ENCODE measurements around the gene VSIG2. TPM values are rescaled to one million over a fixed set of nuclear protein-coding genes. Genes with fewer than 3 reads are reported as not detected.

VSIG2 gene
- total and polyA plus RNA-seq, 2 of the 4 experiments (the other 2 are of a cell fraction): not detected

DNA sequence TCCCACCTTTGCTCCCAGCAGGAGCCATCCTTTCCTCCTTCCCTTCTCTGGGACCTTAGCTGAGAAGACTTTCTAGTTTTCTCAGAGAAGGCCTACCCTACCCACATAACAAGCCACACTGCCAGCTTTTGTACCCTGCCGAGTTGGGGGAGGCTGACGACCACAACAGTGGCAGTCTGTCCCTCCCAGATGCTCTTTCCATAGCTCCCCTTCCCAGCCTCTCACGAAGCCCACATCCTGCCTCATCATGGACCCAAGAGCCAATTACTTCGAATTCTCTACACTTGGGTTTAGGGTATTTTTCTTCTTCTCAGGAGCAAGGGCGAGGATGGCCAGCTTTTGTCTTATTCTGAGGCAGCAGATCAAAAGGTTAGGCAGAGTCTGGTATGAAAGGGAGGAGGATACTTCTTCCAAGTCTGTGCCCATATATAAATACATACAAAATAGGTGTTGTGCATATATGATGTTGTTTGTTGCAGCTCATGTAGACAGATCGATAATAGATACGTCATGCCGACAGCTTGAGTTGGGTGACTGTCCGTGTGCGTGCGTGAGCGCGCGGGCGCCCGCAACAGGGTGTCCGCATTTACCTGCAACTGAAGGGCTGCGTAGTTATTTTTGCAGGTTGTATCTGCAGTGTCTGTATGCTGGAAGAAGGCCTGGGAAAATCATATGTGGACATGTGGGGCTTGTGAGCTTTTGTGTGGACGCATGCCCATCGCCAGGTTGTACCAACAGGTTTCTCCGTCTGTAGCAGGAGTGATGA lies 13.2 kb downstream of the VSIG2 start (continued):
- TF ChIP-seq RFX5 (IDR thresholded peaks at IDR 0.05; ENCODE audit: low read depth, low read length) (no peak), CEBPB (IDR thresholded peaks at IDR 0.05; ENCODE audit: low read depth, low read length) (no peak)

DNA sequence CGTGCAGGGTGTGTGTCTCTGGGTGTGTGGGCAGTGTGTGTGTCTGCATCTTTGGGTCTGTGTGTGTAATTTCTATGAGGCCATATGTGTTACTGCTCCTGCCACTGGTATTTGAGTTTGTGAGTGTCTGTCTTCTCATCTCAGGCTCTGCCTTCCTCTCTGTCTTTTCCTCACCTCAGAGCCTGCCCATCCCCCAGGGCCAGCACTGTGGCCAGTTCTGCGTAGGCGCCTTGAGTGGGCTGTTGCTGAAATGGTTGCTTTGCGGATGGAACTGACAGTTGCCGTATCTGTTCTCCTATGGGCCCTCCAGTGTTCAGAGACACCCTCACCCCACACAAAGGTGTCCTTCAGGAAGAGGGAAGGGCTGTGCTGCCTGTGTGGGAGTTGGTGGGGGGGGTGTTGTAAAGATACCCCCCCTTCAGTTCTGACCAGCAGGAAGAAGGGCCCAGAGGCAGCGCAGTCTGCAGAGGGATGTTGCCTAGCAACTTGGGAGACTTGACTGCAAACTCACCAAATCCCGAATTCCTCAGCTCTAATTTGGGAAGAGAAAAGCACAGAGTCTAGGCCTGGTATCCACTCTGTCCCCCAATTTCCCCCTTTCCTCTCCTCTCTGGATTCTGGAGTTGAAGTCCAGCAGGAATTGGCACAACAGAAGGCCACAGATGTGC lies 14.3 kb downstream of the VSIG2 start:
- ATAC-seq (ENCODE audit: low read depth): no peak
- no TSS peak for BruUV-seq (replicated peaks)
- no peak overlapping the region for H3K27ac ChIP-seq (ENCODE audit: insufficient read depth, low read length)
- TF ChIP-seq MAFK (IDR thresholded peaks at IDR 0.05; ENCODE audit: low read depth, low read length) (no peak), CEBPB (IDR thresholded peaks at IDR 0.05; ENCODE audit: low read depth, low read length) (no peak), NFE2L2 (IDR thresholded peaks at IDR 0.05; ENCODE audit: low read depth, low read length) (no peak), POLR2A (IDR thresholded peaks at IDR 0.05; ENCODE audit: low read depth, low read length) (no peak), RAD21 (IDR thresholded peaks at IDR 0.05; ENCODE audit: low read length) (no peak), MXI1 (IDR thresholded peaks at IDR 0.05; ENCODE audit: borderline replicate concordance, low read depth, low read length) (no peak), BHLHE40 (IDR thresholded peaks at IDR 0.05; ENCODE audit: low read depth, low read length) (no peak), MAZ (IDR thresholded peaks at IDR 0.05; ENCODE audit: borderline replicate concordance, low read depth, low read length) (no peak), RFX5 (IDR thresholded peaks at IDR 0.05; ENCODE audit: low read depth, low read length) (no peak), RCOR1 (IDR thresholded peaks at IDR 0.05; ENCODE audit: insufficient replicate concordance, low read length) (no peak)
- TF ChIP-seq, protein P1, sequence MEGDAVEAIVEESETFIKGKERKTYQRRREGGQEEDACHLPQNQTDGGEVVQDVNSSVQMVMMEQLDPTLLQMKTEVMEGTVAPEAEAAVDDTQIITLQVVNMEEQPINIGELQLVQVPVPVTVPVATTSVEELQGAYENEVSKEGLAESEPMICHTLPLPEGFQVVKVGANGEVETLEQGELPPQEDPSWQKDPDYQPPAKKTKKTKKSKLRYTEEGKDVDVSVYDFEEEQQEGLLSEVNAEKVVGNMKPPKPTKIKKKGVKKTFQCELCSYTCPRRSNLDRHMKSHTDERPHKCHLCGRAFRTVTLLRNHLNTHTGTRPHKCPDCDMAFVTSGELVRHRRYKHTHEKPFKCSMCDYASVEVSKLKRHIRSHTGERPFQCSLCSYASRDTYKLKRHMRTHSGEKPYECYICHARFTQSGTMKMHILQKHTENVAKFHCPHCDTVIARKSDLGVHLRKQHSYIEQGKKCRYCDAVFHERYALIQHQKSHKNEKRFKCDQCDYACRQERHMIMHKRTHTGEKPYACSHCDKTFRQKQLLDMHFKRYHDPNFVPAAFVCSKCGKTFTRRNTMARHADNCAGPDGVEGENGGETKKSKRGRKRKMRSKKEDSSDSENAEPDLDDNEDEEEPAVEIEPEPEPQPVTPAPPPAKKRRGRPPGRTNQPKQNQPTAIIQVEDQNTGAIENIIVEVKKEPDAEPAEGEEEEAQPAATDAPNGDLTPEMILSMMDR (conservative IDR thresholded peaks at IDR 0.05; ENCODE audit: low read depth, low read length): no peak
- TF ChIP-seq, protein P2, sequence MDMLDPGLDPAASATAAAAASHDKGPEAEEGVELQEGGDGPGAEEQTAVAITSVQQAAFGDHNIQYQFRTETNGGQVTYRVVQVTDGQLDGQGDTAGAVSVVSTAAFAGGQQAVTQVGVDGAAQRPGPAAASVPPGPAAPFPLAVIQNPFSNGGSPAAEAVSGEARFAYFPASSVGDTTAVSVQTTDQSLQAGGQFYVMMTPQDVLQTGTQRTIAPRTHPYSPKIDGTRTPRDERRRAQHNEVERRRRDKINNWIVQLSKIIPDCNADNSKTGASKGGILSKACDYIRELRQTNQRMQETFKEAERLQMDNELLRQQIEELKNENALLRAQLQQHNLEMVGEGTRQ (IDR thresholded peaks at IDR 0.05; ENCODE audit: low read depth, low read length): no peak

More for the DNA sequence above, 14.3 kb downstream of the VSIG2 start:
- 0 out of 2 replicates have a peak, but pooled peaks cover 3% of the 10 kb centered on the region for H3K9me1 ChIP-seq (ENCODE audit: insufficient read depth, low read length)
- no peak overlapping the region for H2AK5ac ChIP-seq (ENCODE audit: low read depth, low read length)
- H2BK15ac ChIP-seq (ENCODE audit: low read depth, low read length): no peak overlapping the region
- H3K9me3 ChIP-seq (ENCODE audit: control insufficient read depth, insufficient read depth, low read length): no peaks in the 10 kb centered on the region
- H2BK120ac ChIP-seq (ENCODE audit: low read depth, low read length): no peak overlapping the region
- no peak overlapping the region for H3K14ac ChIP-seq (replicated peaks; ENCODE audit: low read depth, low read length)
- dilution Hi-C loops (cut with HindIII; ENCODE audit: low sequenced_read_pairs, unreplicated experiment): no loop called here
- no peak overlapping the region for H2BK20ac ChIP-seq (ENCODE audit: low read depth, low read length)
- WGBS, 2 experiments (ENCODE audit: extremely low coverage in 2 of 2, insufficient read length in 1 of 2): 56% methylated on average over 1 of the region's 7 CpGs; no CpG with 5 or more reads in 1 of the 2 experiments
- peaks cover 2% of the 10 kb centered on the region; the same call in 1 of the 2 replicates for H3K4me1 ChIP-seq (ENCODE audit: control insufficient read depth, insufficient read depth, low read length)
- intact Hi-C loops (cut with micrococcal nuclease): no loop called here
- no peak overlapping the region for H4K8ac ChIP-seq (ENCODE audit: low read depth in 2 of 2, low read length in 2 of 2)
- in situ Hi-C loops (cut with MboI; ENCODE audit: low sequenced_read_pairs): no loop called here
- CTCF ChIA-PET: no interaction called here
- H3K4ac ChIP-seq (ENCODE audit: low read depth, low read length): no peak overlapping the region
- DNase-seq: no peak
- H3K27me3 ChIP-seq (ENCODE audit: control insufficient read depth, insufficient read depth, low read length): peaks cover 23% of the 10 kb centered on the region
- H3K18ac ChIP-seq (ENCODE audit: low read depth, low read length): no peak overlapping the region
- no peak overlapping the region for H3K23ac ChIP-seq (ENCODE audit: low read depth, low read length)
- H2AK9ac ChIP-seq (replicated peaks; ENCODE audit: low read depth, low read length, poor library complexity): no peak overlapping the region
- H4K20me1 ChIP-seq (ENCODE audit: insufficient read depth, low read length): no peaks in the 10 kb centered on the region
- no peak overlapping the region for H4K91ac ChIP-seq (ENCODE audit: insufficient read depth, low read depth, low read length)
- peaks cover 0 to 7% of the 10 kb centered on the region in 2 experiments; a peak in 2 of 4 replicates for H3K79me1 ChIP-seq (ENCODE audit: low read depth in 1 of 2, low read length in 2 of 2)
- H3K56ac ChIP-seq (ENCODE audit: extremely low read depth, insufficient read depth, low read length): no peak overlapping the region
- no peak overlapping the region for H3K4me2 ChIP-seq (ENCODE audit: low read depth, low read length)
- H4K5ac ChIP-seq (ENCODE audit: low read depth, low read length): no peak overlapping the region
- POLR2A ChIA-PET (ENCODE audit: unreplicated experiment): no interaction called here
- H2BK5ac ChIP-seq (ENCODE audit: low read depth, low read length, poor library complexity, severe bottlenecking): no peak overlapping the region
- no peak overlapping the region for H3K4me3 ChIP-seq (ENCODE audit: insufficient read depth, low read depth, low read length)
- no peak overlapping the region for H2AFZ ChIP-seq (replicated peaks; ENCODE audit: low read length, poor library complexity)
- H3K9ac ChIP-seq (ENCODE audit: low read depth, low read length): no peak overlapping the region
- no peaks in the 10 kb centered on the region for H3K36me3 ChIP-seq (ENCODE audit: control insufficient read depth, insufficient read depth, low read length)

All from IMR-90 (cell line).